ENCODE results near the gene PUSL1.

The PUSL1 gene

GRCh38 chr1:1324084-1324523 lies 15.7 kb downstream of the PUSL1 start:
- peak overlapping the region; percentile 83 for H3K4me3 ChIP-seq (ENCODE audit: low read depth, low read length)

DNA sequence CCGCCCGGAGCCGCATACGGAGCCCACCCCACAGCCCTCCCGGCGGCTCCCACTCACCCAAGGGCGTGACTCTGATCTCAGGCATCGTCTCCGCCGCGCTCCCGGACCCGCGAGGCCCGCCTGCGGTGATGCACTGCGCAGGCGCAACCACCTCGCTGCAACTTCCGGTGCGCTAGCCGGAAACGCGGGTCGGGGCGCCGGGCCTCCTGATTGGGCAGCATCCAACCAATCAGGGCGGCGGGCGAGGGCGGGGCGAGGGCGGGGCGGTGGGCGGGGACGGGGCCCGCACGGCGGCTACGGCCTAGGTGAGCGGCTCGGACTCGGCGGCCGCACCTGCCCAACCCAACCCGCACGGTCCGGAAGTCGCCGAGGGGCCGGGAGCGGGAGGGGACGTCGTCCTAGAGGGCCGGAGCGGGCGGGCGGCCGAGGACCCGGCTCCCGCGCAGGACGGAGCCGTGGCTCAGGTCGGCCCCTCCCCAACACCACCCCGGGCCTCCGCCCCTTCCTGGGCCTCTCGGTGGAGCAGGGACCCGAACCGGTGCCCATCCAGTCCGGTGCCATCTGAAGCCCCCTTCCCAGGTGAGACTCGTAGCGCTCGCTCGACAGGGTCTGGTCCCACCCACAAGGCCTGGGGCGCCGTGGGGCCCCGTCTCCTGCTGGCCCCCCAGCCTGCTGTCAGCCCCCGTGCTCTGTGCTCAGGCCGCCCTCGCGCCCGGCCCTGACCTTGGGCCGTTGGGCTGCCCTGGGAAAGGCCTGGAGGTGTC lies 16.3 kb downstream of the PUSL1 start, which contains the start of the genes CPTP and INTS11:
Gene CPTP (plus strand): TSS at position 279 of the 764 bp plus-strand sequence. CDS start 2,109 bp downstream, outside the sequence.
Gene INTS11 (minus strand): TSS at position 137 of the 764 bp plus-strand sequence. CDS start 52 bp downstream, at position 85.
- peak within 1 kb of the TSS; percentile 83 for H3K4me3 ChIP-seq (ENCODE audit: low read depth, low read length)
- TF ChIP-seq, protein P1, sequence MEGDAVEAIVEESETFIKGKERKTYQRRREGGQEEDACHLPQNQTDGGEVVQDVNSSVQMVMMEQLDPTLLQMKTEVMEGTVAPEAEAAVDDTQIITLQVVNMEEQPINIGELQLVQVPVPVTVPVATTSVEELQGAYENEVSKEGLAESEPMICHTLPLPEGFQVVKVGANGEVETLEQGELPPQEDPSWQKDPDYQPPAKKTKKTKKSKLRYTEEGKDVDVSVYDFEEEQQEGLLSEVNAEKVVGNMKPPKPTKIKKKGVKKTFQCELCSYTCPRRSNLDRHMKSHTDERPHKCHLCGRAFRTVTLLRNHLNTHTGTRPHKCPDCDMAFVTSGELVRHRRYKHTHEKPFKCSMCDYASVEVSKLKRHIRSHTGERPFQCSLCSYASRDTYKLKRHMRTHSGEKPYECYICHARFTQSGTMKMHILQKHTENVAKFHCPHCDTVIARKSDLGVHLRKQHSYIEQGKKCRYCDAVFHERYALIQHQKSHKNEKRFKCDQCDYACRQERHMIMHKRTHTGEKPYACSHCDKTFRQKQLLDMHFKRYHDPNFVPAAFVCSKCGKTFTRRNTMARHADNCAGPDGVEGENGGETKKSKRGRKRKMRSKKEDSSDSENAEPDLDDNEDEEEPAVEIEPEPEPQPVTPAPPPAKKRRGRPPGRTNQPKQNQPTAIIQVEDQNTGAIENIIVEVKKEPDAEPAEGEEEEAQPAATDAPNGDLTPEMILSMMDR (IDR thresholded peaks at IDR 0.05; ENCODE audit: low read depth, low read length), result no peak

More at GRCh38 chr1:1324084-1324523, 15.7 kb downstream of the PUSL1 start:
- TF ChIP-seq, protein P1 (IDR thresholded peaks at IDR 0.05; ENCODE audit: low read depth, low read length), result no peak

DNA sequence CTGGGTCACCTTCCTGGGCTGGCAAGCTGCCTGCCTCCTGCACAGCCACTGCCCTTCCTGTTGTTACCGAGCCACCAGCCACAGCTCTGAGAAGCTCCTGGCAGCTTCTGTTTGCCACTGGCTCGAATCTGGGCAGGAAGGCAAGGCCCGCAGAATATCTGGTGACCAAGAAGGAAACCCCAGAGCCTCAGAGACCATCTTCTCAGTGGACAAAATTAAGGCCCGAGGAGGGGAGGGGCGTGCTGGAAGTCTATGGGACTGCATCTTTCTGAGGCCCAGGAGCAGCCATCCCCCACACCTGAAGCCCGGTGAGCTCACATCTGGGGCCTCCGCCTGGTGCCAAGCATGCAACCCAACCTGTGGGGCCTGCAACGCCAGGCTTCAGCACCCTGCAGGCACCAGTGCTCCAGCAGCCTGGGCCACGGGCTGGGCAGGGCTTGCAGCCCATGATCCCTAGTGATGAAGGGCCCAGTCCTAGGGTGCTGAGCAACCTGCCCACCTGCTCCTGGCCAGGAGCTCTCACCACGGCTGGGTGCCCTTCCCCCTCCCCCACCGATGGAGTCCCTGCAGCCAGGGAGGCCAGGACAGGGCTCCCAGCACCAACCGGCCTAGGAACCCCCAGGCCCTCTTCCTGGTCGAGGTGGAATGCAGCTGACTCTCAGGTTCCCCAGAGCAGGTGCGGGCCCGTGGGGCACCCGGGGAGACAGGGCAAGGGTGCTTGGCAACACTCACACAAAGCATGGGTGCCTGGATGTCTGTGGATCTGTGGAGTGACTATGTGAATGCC lies 17.1 kb downstream of the PUSL1 start:
- TF ChIP-seq, protein P1 (IDR thresholded peaks at IDR 0.05; ENCODE audit: low read depth, low read length), result no peak
- H3K4me3 ChIP-seq (ENCODE audit: low read depth, low read length), result peak overlapping the region; percentile 83

DNA sequence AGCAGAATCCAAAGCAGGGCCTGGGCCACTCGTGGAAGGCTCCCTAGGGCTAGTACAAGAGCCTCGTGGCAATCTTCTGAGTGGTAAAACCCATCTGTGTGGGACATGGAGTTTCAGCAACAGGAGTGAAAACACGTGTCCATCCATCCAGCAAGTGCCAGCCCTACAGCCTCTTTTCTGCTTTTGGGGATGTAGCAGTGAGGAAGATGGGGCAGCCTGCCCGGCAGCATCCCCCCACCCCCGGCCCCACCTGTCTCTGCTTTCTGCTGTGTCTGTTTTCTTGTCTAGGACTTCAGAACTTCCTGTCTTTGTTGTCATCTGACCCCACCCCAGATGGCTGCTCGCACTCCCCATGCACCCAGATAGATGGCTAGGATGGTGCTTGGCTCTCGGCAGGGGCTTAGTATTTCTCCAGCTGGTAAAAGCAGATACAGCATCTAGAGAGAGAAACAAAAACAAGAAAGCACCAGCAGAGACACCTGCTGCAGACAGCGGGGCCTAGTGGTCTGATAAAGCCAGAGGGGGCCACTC lies 17.7 kb downstream of the PUSL1 start:
- no peak overlapping the region; the same call in 1 of the 2 replicates for H3K4me3 ChIP-seq (ENCODE audit: low read depth, low read length)
- TF ChIP-seq, protein P1 (IDR thresholded peaks at IDR 0.05; ENCODE audit: low read depth, low read length), result no peak

GRCh38 chr1:1327291-1327690 lies 18.9 kb downstream of the PUSL1 start:
- no peak overlapping the region for H3K4me3 ChIP-seq (ENCODE audit: low read depth, low read length)
- TF ChIP-seq, protein P1 (IDR thresholded peaks at IDR 0.05; ENCODE audit: low read depth, low read length), result no peak

DNA sequence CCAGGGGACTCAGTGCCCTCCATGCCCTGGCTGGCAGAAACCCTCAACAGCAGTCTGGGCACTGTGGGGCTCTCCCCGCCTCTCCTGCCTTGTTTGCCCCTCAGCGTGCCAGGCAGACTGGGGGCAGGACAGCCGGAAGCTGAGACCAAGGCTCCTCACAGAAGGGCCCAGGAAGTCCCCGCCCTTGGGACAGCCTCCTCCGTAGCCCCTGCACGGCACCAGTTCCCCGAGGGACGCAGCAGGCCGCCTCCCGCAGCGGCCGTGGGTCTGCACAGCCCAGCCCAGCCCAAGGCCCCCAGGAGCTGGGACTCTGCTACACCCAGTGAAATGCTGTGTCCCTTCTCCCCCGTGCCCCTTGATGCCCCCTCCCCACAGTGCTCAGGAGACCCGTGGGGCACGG lies 19.9 kb downstream of the PUSL1 start:
- TF ChIP-seq, protein P1 (IDR thresholded peaks at IDR 0.05; ENCODE audit: low read depth, low read length), result no peak
- H3K4me3 ChIP-seq (ENCODE audit: low read depth, low read length), result no peak overlapping the region
